Psoas muscle (tissue), 8 donors: ENCODE results near the gene CPHXL2. TPM values are rescaled to one million over a fixed set of nuclear protein-coding genes. Genes with fewer than 3 reads are reported as not detected.

Experiments used
- ATAC-seq, 4 donors: fragments of 200-7000 bp; cut with Tn5 transposase; one replicate each; pipeline ENCODE4 v1.9.1; 2020; ENCODE audit warnings: moderate library complexity in 3 of 4, mild to moderate bottlenecking in 2 of 4
- DNase-seq, 2 donors: peaks; one replicate each; pipeline ENCODE4 v3.0.0-alpha.2; 2020
- H3K27ac ChIP-seq: fragments of 200-600 bp; one replicate; pipeline ENCODE4 v1.8.0; 2022
- H3K27me3 ChIP-seq, 3 donors: fragments of 200-600 bp in 1 of 3; one replicate each; pipeline versions ENCODE4 v1.6.1 to v1.8.0; 2013 to 2022; ENCODE audit warnings: low read length in 2 of 3, mild to moderate bottlenecking in 2 of 3, moderate library complexity in 1 of 3; ENCODE audit not compliant: insufficient read depth in 3 of 3
- H3K36me3 ChIP-seq, 2 donors: fragments of 200-600 bp in 1 of 2; one replicate each; pipeline versions ENCODE4 v1.6.1 to v1.8.0; 2013 to 2022; ENCODE audit warnings: low read depth in 1 of 2, mild to moderate bottlenecking in 1 of 2, moderate library complexity in 1 of 2; ENCODE audit not compliant: insufficient read depth in 1 of 2
- H3K4me1 ChIP-seq: fragments of 200-600 bp; one replicate; pipeline ENCODE4 v1.8.0; 2022
- H3K4me3 ChIP-seq: fragments of 200-600 bp; one replicate; pipeline ENCODE4 v1.8.0; 2022; ENCODE audit warnings: mild to moderate bottlenecking
- H3K9me3 ChIP-seq: fragments of 200-600 bp; one replicate; pipeline ENCODE4 v1.8.0; 2022
- CTCF ChIP-seq: fragments of 200-600 bp; IDR thresholded peaks from one replicate; pipeline ENCODE4 v1.8.0; 2022; ENCODE audit warnings: antibody characterized with exemption
- WGBS, 3 donors: extraction: QIAGEN DNeasy Blood & Tissue Kit; methylation state at CpG; one replicate each; pipeline versions ENCODE4 v1.1.6 to v1.1.7; 2013; 5-methylcytosine and 5-hydroxymethylcytosine counted together
- intact Hi-C, 2 donors: fragments of 100-400 bp; cut with DNase I; formaldehyde crosslinking; loops; one replicate each; pipeline versions ENCODE4 v1.11.0 to v1.14.2; 2022
- polyA plus RNA-seq, 3 donors: library from polyadenylated mRNA; stranded (reverse); fragments of 200-250 nt; gene quantifications; one replicate each; pipeline ENCODE4 v1.2.3, GENCODE V29; 2013
- total RNA-seq, 4 donors: library from RNA; stranded (reverse); fragmentation: NEBNext Ultra II Directional in 2 of 4; extraction: Animal tissue kit (Norgen Biotek cat#: 25700) in 2 of 4; gene quantifications; one replicate each; pipeline versions ENCODE4 v1.2.1 to v1.2.4, GENCODE V29; 2021 to 2023
- donor health status: healthy with polysubstance abuse.
- donor health status: DM: no; HTN: no; CAD: no; lungs with moderate emphysema.
- donor health status: Bipolar disorder and iron deficiency.
- donor health status: healthy.
- donor health status: DM: yes; HTN: yes; CAD: no.
- donor health status: DM: no; HTN: no; CAD: no.
- donor health status: DM: no; HTN: no; CAD: no.
- donor health status: DM: yes; HTN: yes; CAD: no.

Gene CPHXL2
- total and polyA plus RNA-seq, 7 donors = not detected

GRCh38 chr16:75621170-75621477 is 55.7 kb downstream of the CPHXL2 start:
- H3K4me3 ChIP-seq = no peak overlapping the region
- ATAC-seq = no peak
- WGBS, 3 donors = 22 to 31% (median 29%) methylated on average over 2 of the region's 2 CpGs
- no peaks in the 10 kb centered on the region for H3K27me3 ChIP-seq
- peaks cover 14 to 61% of the 10 kb centered on the region in 2 donors for H3K36me3 ChIP-seq
- DNase-seq = no peak
- intact Hi-C loops = loop anchor here (5.0 kb wide), 2 partner anchors 34 to 149 kb away; no protein-coding TSS in a partner anchor
- no peak overlapping the region for H3K27ac ChIP-seq
- peak; percentile 28 for TF ChIP-seq CTCF
- H3K4me1 ChIP-seq = peaks cover 17% of the 10 kb centered on the region
- H3K9me3 ChIP-seq = no peaks in the 10 kb centered on the region

GRCh38 chr16:75620326-75621169 is 56.3 kb downstream of the CPHXL2 start:
- Histone ChIP-seq H3K27me3 (no peaks in the 10 kb centered on the region), H3K27ac (no peak overlapping the region), H3K4me3 (no peak overlapping the region), H3K9me3 (no peaks in the 10 kb centered on the region), H3K36me3 (peaks cover 12 to 61% of the 10 kb centered on the region in 2 donors), H3K4me1 (peaks cover 17% of the 10 kb centered on the region)
- WGBS, 3 donors = 86 to 91% (median 90%) methylated on average over 20 of the region's 20 CpGs
- no peak for TF ChIP-seq CTCF
- DNase-seq (no peak), ATAC-seq (no peak)
- intact Hi-C loops = loop anchor here (5.0 kb wide), 2 partner anchors 33 to 148 kb away; no protein-coding TSS in a partner anchor

- Histone ChIP-seq H3K4me3 (no peak overlapping the region), H3K4me1 (peaks cover 17% of the 10 kb centered on the region), H3K9me3 (no peaks in the 10 kb centered on the region), H3K27me3 (no peaks in the 10 kb centered on the region), H3K36me3 (peaks cover 12 to 68% of the 10 kb centered on the region in 2 donors), H3K27ac (no peak overlapping the region)
- intact Hi-C loops = no loop called here
- TF ChIP-seq CTCF = no peak
- ATAC-seq (no peak), DNase-seq (no peak)
- 95 to 100% (median 96%) methylated on average over 2 of the region's 2 CpGs for WGBS, 3 donors
Observed at GRCh38 chr16:75618780-75619179, 58.0 kb downstream of the CPHXL2 start.

GRCh38 chr16:75617121-75617520 is 59.7 kb downstream of the CPHXL2 start:
- Histone ChIP-seq H3K4me3 (no peak overlapping the region), H3K27ac (no peak overlapping the region), H3K4me1 (peaks cover 13% of the 10 kb centered on the region), H3K36me3 (peaks cover 15 to 85% of the 10 kb centered on the region in 2 donors), H3K9me3 (no peaks in the 10 kb centered on the region), H3K27me3 (no peaks in the 10 kb centered on the region)
- 90 to 92% (median 92%) methylated on average over 3 of the region's 3 CpGs for WGBS, 3 donors
- ATAC-seq = no peak
- DNase-seq = no peak
- intact Hi-C loops = no loop called here
- TF ChIP-seq CTCF = no peak
